ENCODE results near the gene FEM1C. TPM values are rescaled to one million over a fixed set of nuclear protein-coding genes. Genes with fewer than 3 reads are reported as not detected.

The FEM1C gene
- total RNA-seq, 2 donors from 2014 or later = 20.2 to 39.2 TPM

GRCh38 chr5:115559524-115559923, 14.9 kb upstream of the FEM1C start:
- no peak for TF ChIP-seq CTCF (IDR thresholded peaks at IDR 0.05)
- H3K4me1 ChIP-seq = no peaks in the 10 kb centered on the region
- intact Hi-C loops (cut with DNase I) = no loop called here
- H3K36me3 ChIP-seq = no peaks in the 10 kb centered on the region
- H3K9ac ChIP-seq (ENCODE audit: low read depth in 2 of 2, low read length in 2 of 2) = no peak overlapping the region
- no peak overlapping the region for H3K4me3 ChIP-seq
- H3K27ac ChIP-seq = no peak overlapping the region
- H3K9me3 ChIP-seq = no peaks in the 10 kb centered on the region
- no peak for DNase-seq
- no peaks in the 10 kb centered on the region for H3K27me3 ChIP-seq

GRCh38 chr5:115558388-115558956, 13.9 kb upstream of the FEM1C start:
- H3K9me3 ChIP-seq = no peaks in the 10 kb centered on the region
- no peak for DNase-seq
- H3K27me3 ChIP-seq = no peaks in the 10 kb centered on the region
- H3K9ac ChIP-seq (ENCODE audit: low read depth in 2 of 2, low read length in 2 of 2) = no peak overlapping the region
- H3K27ac ChIP-seq = no peak overlapping the region
- H3K4me1 ChIP-seq = no peaks in the 10 kb centered on the region
- TF ChIP-seq CTCF (IDR thresholded peaks at IDR 0.05) = no peak
- no peak overlapping the region for H3K4me3 ChIP-seq
- intact Hi-C loops (cut with DNase I) = no loop called here
- no peaks in the 10 kb centered on the region for H3K36me3 ChIP-seq

- H3K27me3 ChIP-seq = no peaks in the 10 kb centered on the region
- intact Hi-C loops (cut with DNase I) = no loop called here
- no peaks in the 10 kb centered on the region for H3K36me3 ChIP-seq
- no peak overlapping the region for H3K4me3 ChIP-seq
- H3K27ac ChIP-seq = no peak overlapping the region
- H3K4me1 ChIP-seq = no peaks in the 10 kb centered on the region
- peak; percentile 40 for DNase-seq
- H3K9ac ChIP-seq (ENCODE audit: low read depth in 2 of 2, low read length in 2 of 2) = no peak overlapping the region
- no peak for TF ChIP-seq CTCF (IDR thresholded peaks at IDR 0.05)
- no peaks in the 10 kb centered on the region for H3K9me3 ChIP-seq
Measured at GRCh38 chr5:115557667-115558387, 13.3 kb upstream of the FEM1C start.

- Histone ChIP-seq H3K4me3 (no peak overlapping the region), H3K9ac (ENCODE audit: low read depth in 2 of 2, low read length in 2 of 2) (no peak overlapping the region), H3K4me1 (no peaks in the 10 kb centered on the region), H3K27me3 (no peaks in the 10 kb centered on the region), H3K9me3 (no peaks in the 10 kb centered on the region), H3K27ac (no peak overlapping the region), H3K36me3 (no peaks in the 10 kb centered on the region)
- no peak for TF ChIP-seq CTCF (IDR thresholded peaks at IDR 0.05)
- intact Hi-C loops (cut with DNase I) = no loop called here
- no peak for DNase-seq
Measured at GRCh38 chr5:115556276-115556675, 11.7 kb upstream of the FEM1C start.

GRCh38 chr5:115555084-115555633, 10.6 kb upstream of the FEM1C start:
- no peak for DNase-seq

More at GRCh38 chr5:115555084-115555633, 10.6 kb upstream of the FEM1C start:
- no peaks in the 10 kb centered on the region for H3K27me3 ChIP-seq
- H3K36me3 ChIP-seq = no peaks in the 10 kb centered on the region
- H3K4me1 ChIP-seq = no peaks in the 10 kb centered on the region
- H3K27ac ChIP-seq = no peak overlapping the region
- H3K4me3 ChIP-seq = no peak overlapping the region
- H3K9me3 ChIP-seq = no peaks in the 10 kb centered on the region
- TF ChIP-seq CTCF (IDR thresholded peaks at IDR 0.05) = no peak
- intact Hi-C loops (cut with DNase I) = no loop called here
- no peak overlapping the region for H3K9ac ChIP-seq (ENCODE audit: low read depth in 2 of 2, low read length in 2 of 2)
